ENCODE results near the gene LAMA2. TPM values are rescaled to one million over a fixed set of nuclear protein-coding genes. Genes with fewer than 3 reads are reported as not detected.

The LAMA2 gene
- total and polyA plus RNA-seq, 2 donors (not counting 1 experiment from before 2014, with no cell fraction given) = 19.5 to 67.5 TPM

DNA sequence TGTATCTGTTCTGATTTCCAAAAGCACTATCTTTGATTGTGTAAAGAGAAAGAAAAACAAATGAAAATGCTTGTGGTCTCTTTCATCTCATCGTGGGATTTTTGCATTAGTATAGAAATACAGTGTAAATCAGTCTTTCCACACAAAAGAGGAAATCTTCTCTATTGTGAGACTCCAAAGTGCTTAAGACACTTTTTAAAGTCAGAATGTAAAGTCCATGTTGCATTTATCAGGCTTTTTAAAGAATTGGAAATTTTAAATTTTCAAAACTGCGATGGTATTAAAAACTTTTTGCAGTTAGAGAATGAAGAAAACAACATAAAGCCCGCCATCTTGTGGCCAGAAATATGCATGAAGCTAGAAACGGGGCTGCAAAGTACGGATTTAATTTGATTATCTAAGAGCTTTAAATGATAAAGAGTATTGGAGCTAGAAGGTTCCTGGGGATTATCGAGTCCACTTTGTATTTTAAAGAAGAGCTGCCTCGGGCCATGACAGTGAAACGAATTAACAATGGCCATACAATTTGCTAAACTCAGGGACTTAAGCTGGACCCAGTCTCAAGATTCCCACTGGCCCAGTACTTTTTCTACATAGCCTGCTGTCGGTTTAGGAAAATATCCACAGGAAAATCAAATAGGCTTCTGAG, 487.5 kb downstream of the LAMA2 start:
- no peaks in the 10 kb centered on the region for H3K9me3 ChIP-seq (ENCODE audit: control insufficient read depth, insufficient read depth, low read depth, low read length)
- peaks cover 3% of the 10 kb centered on the region for H4K20me1 ChIP-seq (ENCODE audit: control insufficient read depth, extremely low read depth, insufficient read depth, low read length)
- no peak overlapping the region for H3K9ac ChIP-seq (ENCODE audit: insufficient read depth, low read length)
- no peaks in the 10 kb centered on the region for H3K4me1 ChIP-seq (ENCODE audit: control insufficient read depth, extremely low read depth, insufficient read depth, low read length)
- peak; percentile 36 to 72 for DNase-seq (ENCODE audit: low read depth in 2 of 2)
- no peak overlapping the region for H2AFZ ChIP-seq (ENCODE audit: low read length)
- no peaks in the 10 kb centered on the region for H3K36me3 ChIP-seq (ENCODE audit: control insufficient read depth, insufficient read depth, low read length)
- TF ChIP-seq, protein P1, sequence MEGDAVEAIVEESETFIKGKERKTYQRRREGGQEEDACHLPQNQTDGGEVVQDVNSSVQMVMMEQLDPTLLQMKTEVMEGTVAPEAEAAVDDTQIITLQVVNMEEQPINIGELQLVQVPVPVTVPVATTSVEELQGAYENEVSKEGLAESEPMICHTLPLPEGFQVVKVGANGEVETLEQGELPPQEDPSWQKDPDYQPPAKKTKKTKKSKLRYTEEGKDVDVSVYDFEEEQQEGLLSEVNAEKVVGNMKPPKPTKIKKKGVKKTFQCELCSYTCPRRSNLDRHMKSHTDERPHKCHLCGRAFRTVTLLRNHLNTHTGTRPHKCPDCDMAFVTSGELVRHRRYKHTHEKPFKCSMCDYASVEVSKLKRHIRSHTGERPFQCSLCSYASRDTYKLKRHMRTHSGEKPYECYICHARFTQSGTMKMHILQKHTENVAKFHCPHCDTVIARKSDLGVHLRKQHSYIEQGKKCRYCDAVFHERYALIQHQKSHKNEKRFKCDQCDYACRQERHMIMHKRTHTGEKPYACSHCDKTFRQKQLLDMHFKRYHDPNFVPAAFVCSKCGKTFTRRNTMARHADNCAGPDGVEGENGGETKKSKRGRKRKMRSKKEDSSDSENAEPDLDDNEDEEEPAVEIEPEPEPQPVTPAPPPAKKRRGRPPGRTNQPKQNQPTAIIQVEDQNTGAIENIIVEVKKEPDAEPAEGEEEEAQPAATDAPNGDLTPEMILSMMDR (conservative IDR thresholded peaks at IDR 0.05 in 1 of 2, IDR thresholded peaks at IDR 0.05 in 1 of 2; ENCODE audit: low read depth in 1 of 2, low read length in 2 of 2) = peak; percentile 49 to 63
- TF ChIP-seq EZH2 (IDR thresholded peaks at IDR 0.05; ENCODE audit: low read length, missing control alignments) = no peak
- H3K27ac ChIP-seq (ENCODE audit: insufficient read depth, low read length) = no peak overlapping the region
- H3K4me3 ChIP-seq (replicated peaks in 1 of 4; ENCODE audit: control extremely low read depth in 1 of 4, insufficient read depth in 1 of 4, low read depth in 3 of 4, low read length in 4 of 4) = peak overlapping the region in 2 of 4 experiments; percentile 0 to 42
- H3K27me3 ChIP-seq (ENCODE audit: control insufficient read depth, insufficient read depth, low read length) = no peaks in the 10 kb centered on the region
- H3K79me2 ChIP-seq (ENCODE audit: control insufficient read depth, insufficient read depth, low read length) = no peaks in the 10 kb centered on the region
- peak overlapping the region; percentile 87 for H3K4me2 ChIP-seq (ENCODE audit: extremely low read depth, insufficient read depth, low read length)

DNA sequence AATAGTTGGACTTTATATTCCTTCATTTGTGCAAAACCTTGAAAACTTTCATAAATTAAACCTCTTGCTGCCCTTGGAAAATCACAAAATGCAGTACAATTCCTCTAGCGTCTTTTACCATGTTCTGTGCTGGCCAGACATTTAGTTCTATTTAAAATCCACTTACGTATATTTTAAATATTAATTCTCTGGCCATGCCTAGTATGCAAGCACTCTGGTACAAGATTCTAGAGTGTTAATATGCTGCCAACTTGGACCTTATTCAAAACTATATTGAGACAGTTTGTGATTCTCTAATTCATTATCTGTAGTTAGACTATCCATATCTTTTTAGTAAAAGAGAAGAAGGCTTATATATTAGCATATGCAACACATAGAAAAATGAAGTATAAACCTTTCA, 498.9 kb downstream of the LAMA2 start:
- peaks cover 2% of the 10 kb centered on the region for H3K27me3 ChIP-seq (ENCODE audit: control insufficient read depth, insufficient read depth, low read length)
- no peaks in the 10 kb centered on the region for H3K36me3 ChIP-seq (ENCODE audit: control insufficient read depth, insufficient read depth, low read length)
- no peaks in the 10 kb centered on the region for H3K79me2 ChIP-seq (ENCODE audit: control insufficient read depth, insufficient read depth, low read length)
- H2AFZ ChIP-seq (ENCODE audit: low read length) = no peak overlapping the region
- no peak overlapping the region for H3K4me2 ChIP-seq (ENCODE audit: extremely low read depth, insufficient read depth, low read length)
- H3K4me1 ChIP-seq (ENCODE audit: control insufficient read depth, extremely low read depth, insufficient read depth, low read length) = no peaks in the 10 kb centered on the region
- no peak overlapping the region for H3K9ac ChIP-seq (ENCODE audit: insufficient read depth, low read length)
- no peak for DNase-seq (ENCODE audit: low read depth in 2 of 2)
- H3K27ac ChIP-seq (ENCODE audit: insufficient read depth, low read length) = no peak overlapping the region
- no peaks in the 10 kb centered on the region for H4K20me1 ChIP-seq (ENCODE audit: control insufficient read depth, extremely low read depth, insufficient read depth, low read length)
- no peaks in the 10 kb centered on the region for H3K9me3 ChIP-seq (ENCODE audit: control insufficient read depth, insufficient read depth, low read depth, low read length)
- TF ChIP-seq, protein P1 (conservative IDR thresholded peaks at IDR 0.05 in 1 of 2, IDR thresholded peaks at IDR 0.05 in 1 of 2; ENCODE audit: low read depth in 1 of 2, low read length in 2 of 2) = no peak
- TF ChIP-seq EZH2 (IDR thresholded peaks at IDR 0.05; ENCODE audit: low read length, missing control alignments) = no peak
- no peak overlapping the region for H3K4me3 ChIP-seq (replicated peaks in 1 of 4; ENCODE audit: control extremely low read depth in 1 of 4, insufficient read depth in 1 of 4, low read depth in 3 of 4, low read length in 4 of 4)

DNA sequence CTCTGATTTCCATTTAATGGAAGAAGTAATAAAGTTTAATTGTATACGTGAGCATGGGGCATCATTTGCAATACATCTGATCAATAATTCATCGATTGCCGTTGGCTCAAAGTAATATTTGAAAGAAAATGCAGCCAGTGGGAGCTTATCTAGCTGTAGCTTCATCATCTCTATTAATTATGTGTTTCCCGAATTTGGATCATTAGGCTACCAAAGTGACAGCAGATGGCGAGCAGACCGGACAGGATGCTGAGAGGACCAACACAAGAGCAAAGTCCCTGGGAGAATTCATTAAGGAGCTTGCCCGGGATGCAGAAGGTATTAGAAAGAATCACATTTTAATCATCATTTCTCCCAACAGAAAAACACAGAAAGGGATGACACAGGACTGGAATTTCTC, 500.0 kb downstream of the LAMA2 start:
- Histone ChIP-seq H3K4me3 (replicated peaks in 1 of 4; ENCODE audit: control extremely low read depth in 1 of 4, insufficient read depth in 1 of 4, low read depth in 3 of 4, low read length in 4 of 4) (no peak overlapping the region), H3K27ac (ENCODE audit: insufficient read depth, low read length) (no peak overlapping the region), H3K27me3 (ENCODE audit: control insufficient read depth, insufficient read depth, low read length) (peaks cover 2% of the 10 kb centered on the region), H3K4me1 (ENCODE audit: control insufficient read depth, extremely low read depth, insufficient read depth, low read length) (no peaks in the 10 kb centered on the region), H4K20me1 (ENCODE audit: control insufficient read depth, extremely low read depth, insufficient read depth, low read length) (no peaks in the 10 kb centered on the region), H3K36me3 (ENCODE audit: control insufficient read depth, insufficient read depth, low read length) (no peaks in the 10 kb centered on the region), H3K4me2 (ENCODE audit: extremely low read depth, insufficient read depth, low read length) (no peak overlapping the region), H3K9me3 (ENCODE audit: control insufficient read depth, insufficient read depth, low read depth, low read length) (no peaks in the 10 kb centered on the region), H3K79me2 (ENCODE audit: control insufficient read depth, insufficient read depth, low read length) (no peaks in the 10 kb centered on the region), H2AFZ (ENCODE audit: low read length) (no peak overlapping the region), H3K9ac (ENCODE audit: insufficient read depth, low read length) (no peak overlapping the region)
- no peak for DNase-seq (ENCODE audit: low read depth in 2 of 2)
- TF ChIP-seq, protein P1 (conservative IDR thresholded peaks at IDR 0.05 in 1 of 2, IDR thresholded peaks at IDR 0.05 in 1 of 2; ENCODE audit: low read depth in 1 of 2, low read length in 2 of 2) = no peak
- TF ChIP-seq EZH2 (IDR thresholded peaks at IDR 0.05; ENCODE audit: low read length, missing control alignments) = no peak

Measured in fibroblast of lung (primary cell).